Kidney epithelial cell (primary cell): ENCODE data around the gene DUSP16. TPM values are rescaled to one million over a fixed set of nuclear protein-coding genes. Genes with fewer than 3 reads are reported as not detected.
A peak's percentile ranks its signal among the peaks of the same experiment; 100 is the strongest.

ENCODE experiments used
- DNase-seq: peaks from one replicate; pipeline ENCODE4 v3.0.0-alpha.2; 2010; ENCODE audit warnings: low read depth
- H3K27me3 ChIP-seq: 2 replicates; pipeline ENCODE4 v1.6.0; 2011; ENCODE audit warnings: low read length; ENCODE audit not compliant: control insufficient read depth, insufficient read depth
- H3K36me3 ChIP-seq: 2 replicates; pipeline ENCODE4 v1.5.1; 2011; ENCODE audit warnings: low read length; ENCODE audit not compliant: control insufficient read depth, insufficient read depth
- H3K4me3 ChIP-seq: 2 replicates; pipeline ENCODE4 v1.5.1; 2011; ENCODE audit warnings: low read depth, mild to moderate bottlenecking, control low read depth, low read length
- total RNA-seq: library from RNA; depleted of rRNA; stranded (reverse); fragments of >200 nt; gene quantifications from 2 replicates; pipeline ENCODE4 v1.2.3, GENCODE V29; 2015
- TF ChIP-seq, protein P1 (sequence below): IDR thresholded peaks from 2 replicates; pipeline ENCODE4 v1.5.1; 2011; ENCODE audit warnings: mild to moderate bottlenecking, moderate library complexity, low read length, control low read depth, inconsistent platforms; ENCODE audit not compliant: insufficient read depth, poor library complexity, severe bottlenecking

The DUSP16 gene
- total RNA-seq, 1 donor from 2014 or later: 22.7 TPM

DNA sequence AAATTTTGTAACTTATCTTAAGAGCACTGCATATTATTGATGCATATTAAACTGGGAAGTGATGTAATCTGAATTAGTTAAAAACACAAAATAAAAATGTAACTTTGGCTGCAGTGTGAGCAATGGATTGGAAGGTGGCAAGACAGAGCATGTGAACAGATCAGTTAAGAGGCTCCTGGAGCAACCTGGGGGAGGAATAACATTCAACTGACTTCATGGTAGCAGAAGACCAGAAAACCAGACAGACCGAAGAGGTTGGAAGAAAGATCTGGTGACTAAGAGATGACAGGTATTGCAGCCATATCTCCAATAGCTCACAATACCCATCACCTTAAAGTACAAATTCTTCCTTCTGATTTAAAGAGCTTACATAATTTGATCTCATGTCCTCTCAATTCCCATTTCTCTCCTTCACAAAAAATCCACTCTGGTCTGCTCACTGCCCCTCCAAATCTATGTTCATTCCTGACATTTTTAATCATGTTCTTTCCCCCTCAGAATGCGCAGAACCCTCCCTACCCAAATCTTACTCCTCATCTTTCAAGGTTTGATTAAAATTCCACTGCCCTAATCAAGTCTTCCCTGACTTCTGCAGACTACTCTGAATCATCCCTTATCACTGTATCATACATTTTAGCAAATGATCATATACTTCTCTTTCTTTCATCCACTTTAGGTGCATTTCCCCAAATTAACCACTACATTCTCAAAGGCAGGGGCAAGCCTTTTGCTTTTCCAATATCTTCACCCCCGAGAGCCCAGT is 51.5 kb downstream of the DUSP16 start:
- DNase-seq: no peak
- no peaks in the 10 kb centered on the region for H3K27me3 ChIP-seq
- no peaks in the 10 kb centered on the region for H3K36me3 ChIP-seq
- TF ChIP-seq, protein P1, sequence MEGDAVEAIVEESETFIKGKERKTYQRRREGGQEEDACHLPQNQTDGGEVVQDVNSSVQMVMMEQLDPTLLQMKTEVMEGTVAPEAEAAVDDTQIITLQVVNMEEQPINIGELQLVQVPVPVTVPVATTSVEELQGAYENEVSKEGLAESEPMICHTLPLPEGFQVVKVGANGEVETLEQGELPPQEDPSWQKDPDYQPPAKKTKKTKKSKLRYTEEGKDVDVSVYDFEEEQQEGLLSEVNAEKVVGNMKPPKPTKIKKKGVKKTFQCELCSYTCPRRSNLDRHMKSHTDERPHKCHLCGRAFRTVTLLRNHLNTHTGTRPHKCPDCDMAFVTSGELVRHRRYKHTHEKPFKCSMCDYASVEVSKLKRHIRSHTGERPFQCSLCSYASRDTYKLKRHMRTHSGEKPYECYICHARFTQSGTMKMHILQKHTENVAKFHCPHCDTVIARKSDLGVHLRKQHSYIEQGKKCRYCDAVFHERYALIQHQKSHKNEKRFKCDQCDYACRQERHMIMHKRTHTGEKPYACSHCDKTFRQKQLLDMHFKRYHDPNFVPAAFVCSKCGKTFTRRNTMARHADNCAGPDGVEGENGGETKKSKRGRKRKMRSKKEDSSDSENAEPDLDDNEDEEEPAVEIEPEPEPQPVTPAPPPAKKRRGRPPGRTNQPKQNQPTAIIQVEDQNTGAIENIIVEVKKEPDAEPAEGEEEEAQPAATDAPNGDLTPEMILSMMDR: no peak
- H3K4me3 ChIP-seq: no peak overlapping the region

DNA sequence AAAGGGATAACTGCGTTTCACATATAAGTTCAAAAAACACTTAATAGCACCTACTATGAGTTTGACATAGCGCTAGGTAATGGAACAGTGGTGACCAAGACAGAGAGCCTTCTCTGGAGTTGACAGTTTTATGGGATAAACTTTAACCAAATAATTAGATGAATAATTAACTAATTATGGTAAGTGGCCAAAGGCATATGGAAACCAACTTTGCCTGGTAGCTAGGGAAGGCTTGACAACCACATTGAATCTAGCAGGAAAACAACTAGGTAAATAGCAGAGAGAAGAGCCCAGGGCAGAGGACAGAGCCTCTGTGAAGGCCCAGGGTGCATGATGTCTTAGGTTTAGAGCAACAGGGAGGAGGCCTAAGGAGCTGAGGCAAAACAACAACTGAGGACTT is 52.1 kb downstream of the DUSP16 start:
- DNase-seq: no peak
- Histone ChIP-seq H3K36me3 (no peaks in the 10 kb centered on the region), H3K4me3 (no peak overlapping the region), H3K27me3 (no peaks in the 10 kb centered on the region)
- TF ChIP-seq, protein P1: no peak

- peak; percentile 38 for DNase-seq
- TF ChIP-seq, protein P1: no peak
- Histone ChIP-seq H3K4me3 (no peak overlapping the region), H3K27me3 (no peaks in the 10 kb centered on the region), H3K36me3 (no peaks in the 10 kb centered on the region)
These were observed 52.5 kb downstream of the DUSP16 start for GRCh38 chr12:12510141-12510540.

DNA sequence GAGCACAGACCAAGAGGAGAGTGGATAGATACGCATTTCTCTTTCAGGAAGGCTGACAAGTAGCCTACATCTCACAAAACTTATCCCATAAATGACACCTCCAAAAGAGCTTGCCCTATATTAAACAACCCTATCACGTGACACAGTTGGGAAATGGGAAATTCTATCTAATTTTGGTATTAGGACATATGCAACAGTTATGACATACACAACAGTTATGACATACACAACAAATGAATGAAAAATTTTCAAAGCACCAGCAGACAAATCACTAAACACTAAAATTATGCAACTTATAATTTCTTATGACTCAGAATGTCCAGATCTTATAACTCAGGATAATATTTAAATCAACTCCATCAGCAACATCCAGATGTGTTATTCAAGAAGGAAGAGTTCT is 54.1 kb downstream of the DUSP16 start:
- H3K4me3 ChIP-seq: no peak overlapping the region
- H3K36me3 ChIP-seq: no peaks in the 10 kb centered on the region
- TF ChIP-seq, protein P1: no peak
- no peaks in the 10 kb centered on the region for H3K27me3 ChIP-seq
- DNase-seq: no peak

DNA sequence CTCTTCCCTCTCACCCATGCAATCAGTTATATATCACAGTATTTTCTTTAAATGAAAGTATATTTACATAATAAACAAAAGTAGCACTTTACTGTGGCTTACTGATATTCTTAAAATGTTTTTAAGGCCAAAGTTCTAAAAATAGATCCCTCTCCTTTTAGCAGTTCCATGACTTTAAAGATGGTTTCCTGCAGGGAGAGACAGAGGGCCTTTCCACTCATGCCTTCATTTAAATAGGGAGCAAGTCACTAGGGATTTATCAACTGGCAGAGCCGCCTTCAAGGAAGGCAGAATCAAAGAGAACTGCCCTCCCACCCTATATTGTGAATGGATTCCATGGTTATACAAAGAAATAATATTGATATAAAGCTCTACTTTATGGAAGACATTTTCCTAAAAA is 55.5 kb downstream of the DUSP16 start:
- no peaks in the 10 kb centered on the region for H3K27me3 ChIP-seq
- H3K36me3 ChIP-seq: no peaks in the 10 kb centered on the region
- H3K4me3 ChIP-seq: no peak overlapping the region
- no peak for DNase-seq
- TF ChIP-seq, protein P1: no peak

GRCh38 chr12:12506496-12506890 is 56.2 kb downstream of the DUSP16 start:
- H3K4me3 ChIP-seq: no peak overlapping the region
- no peak for DNase-seq
- no peaks in the 10 kb centered on the region for H3K36me3 ChIP-seq
- TF ChIP-seq, protein P1: no peak
- no peaks in the 10 kb centered on the region for H3K27me3 ChIP-seq
